ENCODE data around the gene CD109.
"Not testable (repeated sequence)": the region's sequence is repeated elsewhere in the genome, so short reads cannot be mapped to it uniquely, and the experiment has no call there.

Gene CD109

GRCh38 chr6:73725192-73725591, 29.2 kb downstream of the CD109 start:
- not testable (repeated sequence) for H3K9me3 ChIP-seq (ENCODE audit: control insufficient read depth, low read length); H3K27ac ChIP-seq (ENCODE audit: insufficient read depth, low read depth, low read length, poor library complexity, severe bottlenecking)
- WGBS, 2 experiments = 92 to 94% methylated on average over 6 of the region's 8 CpGs

DNA sequence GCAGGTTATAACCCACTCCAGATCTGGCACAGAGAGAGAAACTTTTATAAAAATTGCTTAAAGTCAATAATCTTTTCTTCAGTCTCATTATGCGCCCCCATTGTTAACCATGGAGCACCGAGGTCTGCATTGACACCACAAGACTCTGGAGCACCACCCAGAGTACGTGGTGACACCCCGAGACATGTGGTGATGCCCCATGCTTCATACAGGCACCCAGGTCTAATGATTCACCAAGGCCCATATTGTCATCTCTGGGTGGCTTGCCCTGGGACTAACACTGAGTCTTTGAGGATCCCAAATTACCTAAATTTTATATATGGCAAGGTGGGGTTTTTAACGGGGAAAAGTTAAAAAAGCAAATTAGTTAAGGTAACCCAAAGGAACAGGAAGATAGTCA, 31.1 kb downstream of the CD109 start:
- Histone ChIP-seq H3K9me3 (ENCODE audit: control insufficient read depth, low read length) (no peaks in the 10 kb centered on the region), H3K27ac (ENCODE audit: insufficient read depth, low read depth, low read length, poor library complexity, severe bottlenecking) (no peak overlapping the region), H3K36me3 (ENCODE audit: control insufficient read depth, insufficient read depth, low read length) (no peaks in the 10 kb centered on the region), H3K4me3 (ENCODE audit: insufficient read depth, low read depth, low read length) (no peak overlapping the region), H3K4me1 (ENCODE audit: control insufficient read depth, insufficient read depth, low read length) (no peaks in the 10 kb centered on the region), H3K27me3 (ENCODE audit: control insufficient read depth, insufficient read depth, low read length, poor library complexity, severe bottlenecking) (no peaks in the 10 kb centered on the region)
- 93 to 94% methylated on average over 5 of the region's 5 CpGs for WGBS, 2 experiments

More at GRCh38 chr6:73725192-73725591, 29.2 kb downstream of the CD109 start:
- not testable (repeated sequence) for H3K27me3 ChIP-seq (ENCODE audit: control insufficient read depth, insufficient read depth, low read length, poor library complexity, severe bottlenecking); H3K4me1 ChIP-seq (ENCODE audit: control insufficient read depth, insufficient read depth, low read length); H3K4me3 ChIP-seq (ENCODE audit: insufficient read depth, low read depth, low read length); H3K36me3 ChIP-seq (ENCODE audit: control insufficient read depth, insufficient read depth, low read length)

DNA sequence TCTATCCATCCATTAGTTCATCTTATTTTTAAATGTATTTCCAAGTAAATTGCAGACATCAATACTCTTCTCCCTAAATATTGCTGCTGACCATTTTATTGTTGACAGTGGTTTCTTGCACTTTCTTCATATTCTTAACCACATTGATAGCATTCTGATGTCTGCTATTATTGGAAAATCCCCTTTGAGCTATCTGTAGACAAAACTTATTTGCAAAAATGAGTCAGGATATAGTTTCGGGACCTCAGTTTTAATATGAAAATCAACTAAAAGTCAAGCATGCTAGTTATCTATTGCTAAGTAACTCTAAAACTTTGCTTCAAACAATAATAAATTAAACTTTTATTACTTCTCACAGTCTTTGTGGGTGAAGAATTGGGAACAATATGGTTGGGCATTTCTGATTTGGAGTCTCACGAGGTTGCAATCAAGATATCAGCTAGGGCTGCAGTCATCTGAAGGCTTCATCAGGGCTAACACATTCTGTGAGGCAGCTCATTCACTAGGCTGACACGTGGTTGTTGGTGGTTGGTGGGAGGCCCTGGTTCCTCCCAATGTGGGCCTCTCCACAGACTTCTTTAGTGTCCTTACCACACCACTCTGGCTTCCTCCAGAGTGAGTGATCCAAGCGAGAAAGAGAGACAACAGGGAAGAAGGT, 32.7 kb downstream of the CD109 start:
- 81 to 87% methylated on average over 3 to 4 of the region's 4 CpGs for WGBS, 2 experiments
- Histone ChIP-seq H3K36me3 (ENCODE audit: control insufficient read depth, insufficient read depth, low read length) (no peaks in the 10 kb centered on the region), H3K4me1 (ENCODE audit: control insufficient read depth, insufficient read depth, low read length) (no peaks in the 10 kb centered on the region), H3K27me3 (ENCODE audit: control insufficient read depth, insufficient read depth, low read length, poor library complexity, severe bottlenecking) (no peaks in the 10 kb centered on the region), H3K9me3 (ENCODE audit: control insufficient read depth, low read length) (no peaks in the 10 kb centered on the region), H3K4me3 (ENCODE audit: insufficient read depth, low read depth, low read length) (no peak overlapping the region), H3K27ac (ENCODE audit: insufficient read depth, low read depth, low read length, poor library complexity, severe bottlenecking) (no peak overlapping the region)

GRCh38 chr6:73731285-73731684, 35.3 kb downstream of the CD109 start:
- Histone ChIP-seq H3K4me1 (ENCODE audit: control insufficient read depth, insufficient read depth, low read length) (no peaks in the 10 kb centered on the region), H3K27me3 (ENCODE audit: control insufficient read depth, insufficient read depth, low read length, poor library complexity, severe bottlenecking) (no peaks in the 10 kb centered on the region), H3K9me3 (ENCODE audit: control insufficient read depth, low read length) (no peaks in the 10 kb centered on the region), H3K4me3 (ENCODE audit: insufficient read depth, low read depth, low read length) (no peak overlapping the region), H3K36me3 (ENCODE audit: control insufficient read depth, insufficient read depth, low read length) (no peaks in the 10 kb centered on the region), H3K27ac (ENCODE audit: insufficient read depth, low read depth, low read length, poor library complexity, severe bottlenecking) (no peak overlapping the region)
- 94 to 95% methylated on average over 5 of the region's 5 CpGs for WGBS, 2 experiments

GRCh38 chr6:73732845-73733675, 37.1 kb downstream of the CD109 start:
- H3K4me1 ChIP-seq (ENCODE audit: control insufficient read depth, insufficient read depth, low read length) = no peaks in the 10 kb centered on the region
- H3K36me3 ChIP-seq (ENCODE audit: control insufficient read depth, insufficient read depth, low read length) = no peaks in the 10 kb centered on the region
- no peaks in the 10 kb centered on the region for H3K27me3 ChIP-seq (ENCODE audit: control insufficient read depth, insufficient read depth, low read length, poor library complexity, severe bottlenecking)
- H3K27ac ChIP-seq (ENCODE audit: insufficient read depth, low read depth, low read length, poor library complexity, severe bottlenecking) = no peak overlapping the region
- H3K4me3 ChIP-seq (ENCODE audit: insufficient read depth, low read depth, low read length) = no peak overlapping the region
- no peaks in the 10 kb centered on the region for H3K9me3 ChIP-seq (ENCODE audit: control insufficient read depth, low read length)
- WGBS, 2 experiments = 73% methylated on average over 6 of the region's 6 CpGs

- Histone ChIP-seq H3K27me3 (ENCODE audit: control insufficient read depth, insufficient read depth, low read length, poor library complexity, severe bottlenecking) (no peaks in the 10 kb centered on the region), H3K4me1 (ENCODE audit: control insufficient read depth, insufficient read depth, low read length) (no peaks in the 10 kb centered on the region), H3K9me3 (ENCODE audit: control insufficient read depth, low read length) (no peaks in the 10 kb centered on the region), H3K4me3 (ENCODE audit: insufficient read depth, low read depth, low read length) (no peak overlapping the region), H3K27ac (ENCODE audit: insufficient read depth, low read depth, low read length, poor library complexity, severe bottlenecking) (no peak overlapping the region), H3K36me3 (ENCODE audit: control insufficient read depth, insufficient read depth, low read length) (no peaks in the 10 kb centered on the region)
- whole genome bisulfite sequencing, 2 experiments = 85 to 89% methylated on average over 6 of the region's 6 CpGs
Observed at GRCh38 chr6:73733791-73734190, 37.8 kb downstream of the CD109 start.

DNA sequence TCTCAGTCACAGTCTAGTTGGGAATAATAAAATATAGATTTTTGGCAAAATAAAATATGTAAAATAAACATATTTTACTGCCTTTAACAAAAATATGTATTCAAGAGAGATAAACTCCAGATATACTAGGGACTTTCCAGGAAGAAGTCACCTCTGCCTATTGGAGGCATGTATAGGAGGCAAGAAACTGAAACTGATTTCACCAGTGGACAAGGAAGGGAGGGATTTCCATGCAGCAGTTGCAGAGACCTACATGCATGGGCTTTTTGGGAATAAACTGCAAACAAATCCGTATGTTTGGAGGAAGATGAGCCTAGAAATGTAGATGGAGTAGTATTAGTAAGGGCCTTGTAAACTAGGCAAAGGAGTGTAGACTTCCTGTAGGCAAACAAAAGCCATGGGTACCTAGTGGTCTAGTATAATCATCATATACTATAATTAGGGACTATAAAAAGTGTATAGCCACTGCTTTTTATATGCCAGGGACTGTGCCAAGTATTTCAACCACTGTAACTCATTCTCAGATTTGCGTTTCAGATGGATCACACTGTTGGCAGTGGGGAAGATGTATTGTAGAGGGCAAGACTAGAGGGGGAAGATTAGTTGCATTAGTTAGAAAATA, 38.9 kb downstream of the CD109 start:
- Histone ChIP-seq H3K9me3 (ENCODE audit: control insufficient read depth, low read length) (no peaks in the 10 kb centered on the region), H3K4me1 (ENCODE audit: control insufficient read depth, insufficient read depth, low read length) (no peaks in the 10 kb centered on the region)
- WGBS, 2 experiments = 80 to 89% methylated on average over 2 of the region's 2 CpGs

DNA sequence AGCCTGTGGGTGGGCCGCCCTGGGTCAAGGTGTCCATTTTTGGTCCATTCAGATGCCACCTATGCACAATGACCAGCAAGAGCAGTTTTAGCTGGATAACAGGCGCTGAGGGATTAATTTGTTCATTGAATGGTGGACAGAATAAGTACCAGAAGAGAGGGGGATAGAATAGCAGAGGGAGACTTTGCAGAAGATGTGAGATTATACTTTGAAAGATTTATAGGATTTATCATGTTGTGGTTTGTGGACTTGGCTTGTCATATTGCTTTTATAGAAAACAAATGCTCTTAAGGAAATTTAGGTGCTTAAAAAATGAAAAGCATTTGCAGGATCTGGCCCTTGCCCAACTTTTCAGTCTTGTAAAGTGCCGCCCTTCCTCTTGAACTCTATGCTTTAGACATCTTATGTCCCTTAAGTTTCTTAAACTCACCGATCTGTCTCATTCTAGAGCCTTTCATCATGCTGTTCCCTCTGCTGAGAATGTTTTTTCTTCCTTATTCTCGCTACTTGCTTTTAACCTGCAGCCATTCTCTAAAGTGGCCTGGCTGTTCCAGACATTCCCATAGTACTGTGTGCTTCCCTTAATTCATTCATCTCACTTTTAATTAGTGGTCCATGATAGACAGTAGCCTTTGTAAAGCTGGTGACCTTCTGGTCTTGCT, 42.5 kb downstream of the CD109 start:
- H3K36me3 ChIP-seq (ENCODE audit: control insufficient read depth, insufficient read depth, low read length) = no peaks in the 10 kb centered on the region
- WGBS, 2 experiments = 88% methylated on average over 5 of the region's 5 CpGs
- no peak overlapping the region for H3K27ac ChIP-seq (ENCODE audit: insufficient read depth, low read depth, low read length, poor library complexity, severe bottlenecking)
- H3K4me1 ChIP-seq (ENCODE audit: control insufficient read depth, insufficient read depth, low read length) = no peaks in the 10 kb centered on the region
- H3K4me3 ChIP-seq (ENCODE audit: insufficient read depth, low read depth, low read length) = no peak overlapping the region
- no peaks in the 10 kb centered on the region for H3K27me3 ChIP-seq (ENCODE audit: control insufficient read depth, insufficient read depth, low read length, poor library complexity, severe bottlenecking)
- H3K9me3 ChIP-seq (ENCODE audit: control insufficient read depth, low read length) = no peaks in the 10 kb centered on the region

More for the DNA sequence above, 38.9 kb downstream of the CD109 start:
- Histone ChIP-seq H3K27me3 (ENCODE audit: control insufficient read depth, insufficient read depth, low read length, poor library complexity, severe bottlenecking) (no peaks in the 10 kb centered on the region), H3K27ac (ENCODE audit: insufficient read depth, low read depth, low read length, poor library complexity, severe bottlenecking) (no peak overlapping the region), H3K36me3 (ENCODE audit: control insufficient read depth, insufficient read depth, low read length) (no peaks in the 10 kb centered on the region), H3K4me3 (ENCODE audit: insufficient read depth, low read depth, low read length) (no peak overlapping the region)

DNA sequence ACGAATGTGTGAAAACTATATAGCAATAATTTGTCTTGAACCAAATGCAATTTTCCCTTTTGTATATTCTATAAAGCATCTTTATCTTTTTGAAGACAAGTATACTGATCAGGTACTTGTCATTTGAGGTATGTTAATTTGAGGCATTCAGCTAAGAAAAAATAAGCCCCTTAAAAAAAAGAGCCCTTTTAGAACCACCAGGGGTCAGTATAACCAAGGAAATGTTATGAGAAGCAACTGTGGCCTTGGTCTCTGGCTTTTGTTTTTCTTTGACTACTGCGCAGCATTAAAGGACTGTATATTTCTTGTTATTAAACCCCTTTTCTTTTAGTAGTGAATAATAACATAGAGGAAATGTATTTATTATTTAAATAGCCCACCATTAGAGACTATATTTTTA, 43.1 kb downstream of the CD109 start:
- no peaks in the 10 kb centered on the region for H3K4me1 ChIP-seq (ENCODE audit: control insufficient read depth, insufficient read depth, low read length)
- H3K9me3 ChIP-seq (ENCODE audit: control insufficient read depth, low read length) = no peaks in the 10 kb centered on the region
- no peak overlapping the region for H3K4me3 ChIP-seq (ENCODE audit: insufficient read depth, low read depth, low read length)
- 80% methylated on average over 1 of the region's 2 CpGs; no CpG with 5 or more reads in 1 of the 2 experiments for WGBS, 2 experiments
- H3K27me3 ChIP-seq (ENCODE audit: control insufficient read depth, insufficient read depth, low read length, poor library complexity, severe bottlenecking) = no peaks in the 10 kb centered on the region
- no peaks in the 10 kb centered on the region for H3K36me3 ChIP-seq (ENCODE audit: control insufficient read depth, insufficient read depth, low read length)
- no peak overlapping the region for H3K27ac ChIP-seq (ENCODE audit: insufficient read depth, low read depth, low read length, poor library complexity, severe bottlenecking)

GRCh38 chr6:73742433-73742832, 46.4 kb downstream of the CD109 start:
- 92 to 95% methylated on average over 5 of the region's 5 CpGs for WGBS, 2 experiments
- H3K4me3 ChIP-seq (ENCODE audit: insufficient read depth, low read depth, low read length) = no peak overlapping the region
- H3K4me1 ChIP-seq (ENCODE audit: control insufficient read depth, insufficient read depth, low read length) = no peaks in the 10 kb centered on the region
- H3K36me3 ChIP-seq (ENCODE audit: control insufficient read depth, insufficient read depth, low read length) = no peaks in the 10 kb centered on the region
- H3K9me3 ChIP-seq (ENCODE audit: control insufficient read depth, low read length) = no peaks in the 10 kb centered on the region
- no peak overlapping the region for H3K27ac ChIP-seq (ENCODE audit: insufficient read depth, low read depth, low read length, poor library complexity, severe bottlenecking)
- H3K27me3 ChIP-seq (ENCODE audit: control insufficient read depth, insufficient read depth, low read length, poor library complexity, severe bottlenecking) = no peaks in the 10 kb centered on the region

All from ectodermal cell (in vitro differentiated cells).